Ectodermal cell (in vitro differentiated cells): ENCODE data around the gene RPL41.
A peak's percentile ranks its signal among the peaks of the same experiment; 100 is the strongest.

Experiments used
- H3K27ac ChIP-seq: 2 replicates; pipeline ENCODE4 v1.7.0; 2013; ENCODE audit warnings: mild to moderate bottlenecking, low read depth, low read length; ENCODE audit not compliant: insufficient read depth, poor library complexity, severe bottlenecking
- H3K27me3 ChIP-seq: 2 replicates; pipeline ENCODE4 v1.7.0; 2013; ENCODE audit warnings: mild to moderate bottlenecking, low read length; ENCODE audit not compliant: insufficient read depth, control insufficient read depth, poor library complexity, severe bottlenecking
- H3K36me3 ChIP-seq: one replicate; pipeline ENCODE4 v1.7.0; 2013; ENCODE audit warnings: low read length; ENCODE audit not compliant: control insufficient read depth, insufficient read depth
- H3K4me1 ChIP-seq: one replicate; pipeline ENCODE4 v1.7.0; 2013; ENCODE audit warnings: low read length; ENCODE audit not compliant: control insufficient read depth, insufficient read depth
- H3K4me3 ChIP-seq: 2 replicates; pipeline ENCODE4 v1.7.0; 2013; ENCODE audit warnings: low read depth, low read length, control low read depth; ENCODE audit not compliant: insufficient read depth
- H3K9me3 ChIP-seq: 2 replicates; pipeline ENCODE4 v1.7.0; 2013; ENCODE audit warnings: mild to moderate bottlenecking, low read length, moderate library complexity; ENCODE audit not compliant: control insufficient read depth
- WGBS, 2 experiments: methylation state at CpG; one replicate each; pipeline ENCODE4 v1.1.7; 2013; ENCODE audit warnings: missing lambda C conversion rate in 2 of 2; 5-methylcytosine and 5-hydroxymethylcytosine counted together

Gene RPL41

DNA sequence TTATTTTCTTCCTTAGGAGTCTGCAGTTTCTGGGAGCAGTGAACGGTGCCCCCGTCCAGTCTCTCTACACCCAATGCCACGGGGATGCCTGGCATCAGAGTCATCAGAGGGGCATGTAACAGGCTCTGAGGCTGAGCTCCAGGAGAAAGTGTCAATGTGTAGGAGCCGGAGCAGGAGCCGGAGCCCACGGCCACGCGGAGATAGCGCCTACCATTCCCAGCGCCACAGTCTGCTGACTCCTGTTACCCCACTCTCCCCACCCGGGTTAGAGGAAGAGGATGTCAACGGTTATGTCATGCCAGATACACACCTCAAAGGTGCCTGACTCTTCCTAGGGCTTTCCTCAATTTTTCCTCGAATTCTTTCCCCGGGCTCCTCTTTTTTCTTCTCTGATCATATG lies 15.4 kb upstream of the RPL41 start:
- Histone ChIP-seq H3K36me3 (no peaks in the 10 kb centered on the region), H3K9me3 (no peaks in the 10 kb centered on the region), H3K4me3 (no peak overlapping the region), H3K27ac (no peak overlapping the region), H3K4me1 (peaks cover 9% of the 10 kb centered on the region), H3K27me3 (no peaks in the 10 kb centered on the region)
- WGBS, 2 experiments: 96% methylated on average over 14 of the region's 14 CpGs

DNA sequence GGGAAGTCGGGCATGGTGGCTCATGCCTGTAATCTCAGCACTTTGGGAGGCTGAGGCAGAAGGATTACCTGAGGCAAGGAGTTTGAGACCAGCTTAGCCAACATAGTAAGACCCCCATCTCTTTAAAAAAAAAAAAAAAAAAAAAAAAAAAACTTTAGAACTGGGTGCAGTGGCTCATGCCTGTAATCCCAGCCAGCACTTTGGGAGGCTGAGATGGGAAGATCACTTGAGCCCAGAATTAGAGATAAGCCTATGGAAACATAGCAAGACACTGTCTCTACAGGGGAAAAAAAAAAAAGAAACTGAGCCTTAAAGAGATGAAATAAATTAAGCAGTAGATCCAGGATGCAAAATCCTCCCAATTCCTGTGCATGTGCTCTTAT lies 13.8 kb upstream of the RPL41 start:
- no peak overlapping the region for H3K4me3 ChIP-seq
- H3K36me3 ChIP-seq: peaks cover 8% of the 10 kb centered on the region
- H3K27me3 ChIP-seq: no peaks in the 10 kb centered on the region
- WGBS, 2 experiments: 86 to 88% methylated on average over 1 of the region's 1 CpG
- no peak overlapping the region for H3K27ac ChIP-seq
- peaks cover 11% of the 10 kb centered on the region for H3K4me1 ChIP-seq
- no peaks in the 10 kb centered on the region for H3K9me3 ChIP-seq

DNA sequence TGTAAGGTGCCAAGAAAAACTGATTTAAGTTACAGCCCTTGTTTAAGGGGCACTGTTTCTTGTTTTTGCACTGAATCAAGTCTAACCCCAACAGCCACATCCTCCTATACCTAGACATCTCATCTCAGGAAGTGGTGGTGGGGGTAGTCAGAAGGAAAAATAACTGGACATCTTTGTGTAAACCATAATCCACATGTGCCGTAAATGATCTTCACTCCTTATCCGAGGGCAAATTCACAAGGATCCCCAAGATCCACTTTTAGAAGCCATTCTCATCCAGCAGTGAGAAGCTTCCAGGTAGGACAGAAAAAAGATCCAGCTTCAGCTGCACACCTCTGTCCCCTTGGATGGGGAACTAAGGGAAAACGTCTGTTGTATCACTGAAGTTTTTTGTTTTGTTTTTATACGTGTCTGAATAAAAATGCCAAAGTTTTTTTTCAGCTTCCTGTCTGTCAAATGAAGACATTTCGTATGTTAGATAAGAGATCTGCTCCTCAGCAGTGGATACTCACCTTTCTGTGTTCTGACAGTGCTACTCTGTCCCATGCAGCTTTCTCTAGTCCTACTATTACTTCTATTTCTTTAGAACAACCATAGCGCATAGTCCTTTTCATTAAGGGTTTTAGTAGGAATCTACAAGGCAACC lies 13.2 kb upstream of the RPL41 start:
- Histone ChIP-seq H3K4me3 (peak overlapping the region; percentile 92), H3K36me3 (peaks cover 13% of the 10 kb centered on the region), H3K27ac (no peak overlapping the region), H3K9me3 (no peaks in the 10 kb centered on the region), H3K27me3 (no peaks in the 10 kb centered on the region), H3K4me1 (peaks cover 11% of the 10 kb centered on the region)
- WGBS, 2 experiments: 89 to 92% methylated on average over 6 of the region's 6 CpGs

DNA sequence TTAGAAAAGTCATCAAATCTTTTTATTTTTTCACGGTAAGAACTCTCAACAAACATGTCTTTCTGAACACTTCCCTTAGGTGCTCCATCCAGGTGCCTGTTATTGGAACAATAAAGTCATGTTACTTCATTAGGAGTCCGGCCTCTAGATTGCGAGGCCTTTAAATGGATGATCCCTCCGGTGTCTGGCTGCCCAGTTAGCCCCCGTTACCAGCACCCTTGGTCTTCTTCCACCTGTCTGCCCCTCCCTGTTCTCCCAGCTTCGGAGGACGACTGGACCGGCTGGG lies 12.7 kb upstream of the RPL41 start:
- H3K27me3 ChIP-seq: no peaks in the 10 kb centered on the region
- peak overlapping the region; percentile 17 for H3K27ac ChIP-seq
- peaks cover 11% of the 10 kb centered on the region for H3K4me1 ChIP-seq
- WGBS, 2 experiments: 10 to 14% methylated on average over 8 of the region's 8 CpGs
- peak overlapping the region; percentile 92 for H3K4me3 ChIP-seq
- peaks cover 18% of the 10 kb centered on the region for H3K36me3 ChIP-seq
- H3K9me3 ChIP-seq: no peaks in the 10 kb centered on the region

DNA sequence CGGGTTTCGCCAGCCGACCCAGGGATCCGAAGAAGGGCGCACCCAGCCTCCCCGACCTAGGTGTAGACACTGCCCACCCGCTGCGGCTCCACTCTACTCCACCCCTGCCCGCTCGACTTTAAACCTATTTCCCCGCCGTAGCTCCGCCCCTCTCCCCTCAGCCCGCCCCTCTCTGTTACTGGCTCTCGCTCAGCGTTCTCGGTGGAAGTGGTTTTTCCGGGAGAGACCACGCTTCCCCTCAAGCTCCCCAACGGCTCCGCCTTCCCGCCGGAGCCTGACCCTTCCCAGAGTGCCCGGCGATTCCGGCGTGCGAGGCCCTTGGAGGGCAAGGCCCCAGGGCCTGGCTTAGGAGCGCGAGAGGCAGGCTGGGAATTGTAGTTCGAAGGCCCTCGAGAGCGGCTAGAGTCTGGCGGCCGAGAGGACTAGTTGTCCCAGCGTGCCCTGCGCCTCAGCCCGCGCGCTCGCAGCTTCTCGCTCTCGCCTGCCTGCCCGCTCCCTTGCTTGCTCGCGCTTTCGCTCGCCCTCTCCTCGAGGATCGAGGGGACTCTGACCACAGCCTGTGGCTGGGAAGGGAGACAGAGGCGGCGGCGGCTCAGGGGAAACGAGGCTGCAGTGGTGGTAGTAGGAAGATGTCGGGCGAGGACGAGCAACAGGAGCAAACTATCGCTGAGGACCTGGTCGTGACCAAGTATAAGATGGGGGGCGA lies 12.2 kb upstream of the RPL41 start, which contains the start of gene PA2G4:
PA2G4 (plus strand) TSS at position 451 of the 706 bp plus-strand sequence; CDS start at position 630, 179 bp downstream.
- no peaks in the 10 kb centered on the region for H3K9me3 ChIP-seq
- peak within 1 kb of the TSS; percentile 92 for H3K4me3 ChIP-seq
- peaks cover 21% of the 10 kb centered on the region for H3K36me3 ChIP-seq
- H3K27me3 ChIP-seq: no peaks in the 10 kb centered on the region
- 0% methylated on average over 60 of the region's 60 CpGs for WGBS, 2 experiments
- peak within 1 kb of the TSS; percentile 17 for H3K27ac ChIP-seq
- peaks cover 11% of the 10 kb centered on the region for H3K4me1 ChIP-seq

DNA sequence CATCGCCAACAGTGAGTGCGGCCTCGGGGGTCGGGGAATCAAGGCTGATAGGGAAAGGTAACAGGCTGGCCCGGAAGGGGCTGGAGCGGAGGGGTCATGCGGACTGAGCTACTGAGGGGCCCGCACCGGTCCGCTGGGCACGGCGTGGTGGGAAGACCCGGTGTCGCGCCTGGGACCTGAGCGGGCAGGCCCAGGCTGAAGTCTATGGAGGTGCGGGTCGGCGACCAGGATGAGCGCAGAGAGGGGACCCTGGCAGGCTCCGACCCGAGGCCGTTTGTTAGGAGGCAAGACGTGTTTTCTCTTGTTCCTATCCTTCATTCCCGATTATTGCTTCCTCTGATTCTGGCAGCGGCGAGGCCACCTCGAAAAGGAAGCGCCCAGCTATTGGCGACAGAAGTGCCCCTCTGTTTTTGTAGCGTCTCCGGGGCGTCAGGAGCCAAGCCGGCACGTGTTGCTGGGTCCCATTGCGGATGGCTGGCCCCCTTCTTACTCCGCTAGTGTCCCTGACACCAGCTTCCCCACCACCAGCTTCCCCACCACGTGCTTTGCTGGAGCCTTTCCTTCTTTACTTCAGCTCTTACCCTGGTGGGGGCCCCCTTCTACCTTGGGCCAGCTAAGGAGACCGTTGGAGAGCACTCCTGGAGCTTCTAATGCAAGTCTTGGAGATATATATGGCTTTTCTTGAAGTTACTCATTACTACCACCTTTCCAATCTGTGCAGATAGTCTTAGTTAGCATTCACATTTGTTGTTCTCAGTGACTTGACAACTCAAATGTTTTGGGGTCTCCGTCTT lies 11.4 kb upstream of the RPL41 start:
- no peaks in the 10 kb centered on the region for H3K27me3 ChIP-seq
- peaks cover 29% of the 10 kb centered on the region for H3K36me3 ChIP-seq
- WGBS, 2 experiments: 1% methylated on average over 39 to 40 of the region's 40 CpGs
- H3K4me3 ChIP-seq: peak overlapping the region; percentile 92
- H3K4me1 ChIP-seq: peaks cover 11% of the 10 kb centered on the region
- H3K9me3 ChIP-seq: no peaks in the 10 kb centered on the region
- peak overlapping the region; percentile 0 for H3K27ac ChIP-seq

DNA sequence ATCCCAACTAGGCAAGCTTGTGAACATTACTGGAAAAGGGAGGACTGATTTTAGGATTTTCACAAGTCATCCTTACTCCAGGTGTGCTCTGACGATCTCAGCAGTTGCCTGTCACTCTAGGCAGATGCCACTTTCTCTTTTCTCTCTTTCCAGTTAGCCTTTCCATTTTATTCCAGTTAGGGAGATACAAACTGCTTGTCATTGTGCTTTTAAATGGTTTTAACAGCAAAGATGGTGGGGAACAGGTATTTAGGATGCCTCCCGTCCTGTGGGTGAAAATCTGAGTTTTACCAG lies 10.9 kb upstream of the RPL41 start:
- no peak overlapping the region for H3K27ac ChIP-seq
- WGBS, 2 experiments: 57 to 58% methylated on average over 2 of the region's 2 CpGs

DNA sequence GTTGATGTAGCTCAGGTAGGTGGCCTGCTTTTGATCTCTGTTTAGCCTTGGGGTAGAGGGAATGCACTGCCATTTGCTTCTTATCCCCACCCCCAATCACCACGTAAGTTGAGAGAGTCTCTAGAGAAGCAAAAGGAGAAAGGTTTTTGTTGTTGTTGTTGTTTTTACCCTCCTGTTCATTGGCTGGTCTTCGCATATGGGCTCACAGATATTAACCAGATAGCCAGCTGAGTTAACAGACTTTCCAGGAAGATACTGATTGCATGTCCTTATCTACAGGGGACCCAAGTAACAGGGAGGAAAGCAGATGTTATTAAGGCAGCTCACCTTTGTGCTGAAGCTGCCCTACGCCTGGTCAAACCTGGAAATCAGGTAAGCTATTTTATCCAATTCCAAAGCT lies 9.2 kb upstream of the RPL41 start:
- H3K27ac ChIP-seq: no peak overlapping the region
- 97 to 98% methylated on average over 3 of the region's 3 CpGs for WGBS, 2 experiments
- no peak overlapping the region for H3K4me3 ChIP-seq
- no peaks in the 10 kb centered on the region for H3K27me3 ChIP-seq
- peaks cover 11% of the 10 kb centered on the region for H3K4me1 ChIP-seq
- no peaks in the 10 kb centered on the region for H3K9me3 ChIP-seq
- peaks cover 46% of the 10 kb centered on the region for H3K36me3 ChIP-seq

More for the DNA sequence above, 10.9 kb upstream of the RPL41 start:
- Histone ChIP-seq H3K4me3 (peak overlapping the region; percentile 92), H3K27me3 (no peaks in the 10 kb centered on the region), H3K9me3 (no peaks in the 10 kb centered on the region), H3K4me1 (peaks cover 11% of the 10 kb centered on the region), H3K36me3 (peaks cover 33% of the 10 kb centered on the region)

DNA sequence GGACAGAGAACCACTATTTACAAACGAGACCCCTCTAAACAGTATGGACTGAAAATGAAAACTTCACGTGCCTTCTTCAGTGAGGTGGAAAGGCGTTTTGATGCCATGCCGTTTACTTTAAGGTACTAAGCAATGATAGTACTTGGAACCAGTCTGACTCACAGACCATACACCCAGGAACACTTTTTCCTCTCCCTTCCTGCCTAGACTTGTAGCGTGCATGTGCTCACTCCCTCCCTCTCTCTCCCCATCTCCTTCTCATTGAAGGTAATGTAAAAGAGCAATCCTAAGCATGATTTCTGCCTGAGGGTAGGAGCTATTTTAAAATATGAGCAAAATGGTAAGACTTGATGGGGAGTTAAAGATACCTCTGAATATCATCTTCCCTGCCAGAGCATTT lies 5.9 kb upstream of the RPL41 start:
- WGBS, 2 experiments: 95 to 97% methylated on average over 5 of the region's 5 CpGs
- no peak overlapping the region for H3K4me3 ChIP-seq
- no peaks in the 10 kb centered on the region for H3K27me3 ChIP-seq
- H3K27ac ChIP-seq: no peak overlapping the region
- H3K4me1 ChIP-seq: peaks cover 7% of the 10 kb centered on the region
- H3K36me3 ChIP-seq: peaks cover 66% of the 10 kb centered on the region
- no peaks in the 10 kb centered on the region for H3K9me3 ChIP-seq

DNA sequence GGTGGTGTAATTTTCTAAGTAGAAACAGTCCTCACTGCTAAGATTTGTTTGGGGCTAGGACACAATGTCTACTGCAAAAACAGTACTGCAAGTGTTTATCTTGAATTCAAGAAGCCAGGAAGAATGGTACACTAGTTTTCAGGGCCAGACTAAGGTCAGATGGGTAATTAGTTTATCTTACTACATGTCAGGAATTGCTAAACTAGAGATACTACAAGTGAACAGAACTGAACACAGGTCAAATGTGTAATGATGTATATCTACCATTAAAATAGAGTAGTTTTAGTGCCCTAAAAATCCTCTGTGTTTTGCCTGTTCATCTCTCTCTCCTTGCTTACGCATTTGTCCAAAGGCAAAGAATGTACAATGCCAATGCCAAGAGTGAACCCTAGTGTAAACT lies 2.3 kb upstream of the RPL41 start:
- Histone ChIP-seq H3K4me3 (no peak overlapping the region), H3K27ac (no peak overlapping the region), H3K9me3 (no peaks in the 10 kb centered on the region), H3K27me3 (no peaks in the 10 kb centered on the region), H3K4me1 (peaks cover 4% of the 10 kb centered on the region), H3K36me3 (peaks cover 46% of the 10 kb centered on the region)
- 100% methylated on average over 1 of the region's 1 CpG for WGBS, 2 experiments
